DMS79 (cell line): ENCODE data around the gene BTRC.

ENCODE experiments used
- DNase-seq: peaks from one replicate; lab custom pipeline; 2025; lab: John Stamatoyannopoulos, UW

The BTRC gene

DNA sequence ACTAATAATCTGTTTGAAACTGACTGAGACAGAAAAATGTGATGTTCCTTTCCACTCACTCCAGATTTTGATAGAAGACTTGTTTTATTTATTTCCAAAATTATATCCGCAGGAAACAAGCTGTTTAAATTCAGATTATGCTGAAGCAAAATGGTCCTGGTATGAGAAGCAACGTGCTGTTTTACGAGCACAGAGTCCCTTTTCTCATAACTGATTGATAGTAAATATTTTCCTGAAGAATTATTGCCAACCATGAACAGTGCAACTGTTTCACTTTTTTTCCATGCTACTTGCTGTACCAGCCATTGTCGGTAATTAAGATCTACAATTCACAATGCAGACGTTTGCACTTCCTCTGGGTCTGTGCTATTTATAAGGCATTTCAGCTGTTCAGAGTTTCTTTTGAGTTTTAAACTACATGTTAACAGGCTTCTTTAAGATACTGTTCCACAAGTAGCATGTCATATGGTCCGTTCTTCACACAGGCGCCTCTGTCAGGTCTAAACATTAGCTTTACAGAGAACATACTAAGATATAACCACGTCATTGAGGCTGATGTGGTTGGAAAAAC, 130.3 kb downstream of the BTRC start:
- DNase-seq = no peak

DNA sequence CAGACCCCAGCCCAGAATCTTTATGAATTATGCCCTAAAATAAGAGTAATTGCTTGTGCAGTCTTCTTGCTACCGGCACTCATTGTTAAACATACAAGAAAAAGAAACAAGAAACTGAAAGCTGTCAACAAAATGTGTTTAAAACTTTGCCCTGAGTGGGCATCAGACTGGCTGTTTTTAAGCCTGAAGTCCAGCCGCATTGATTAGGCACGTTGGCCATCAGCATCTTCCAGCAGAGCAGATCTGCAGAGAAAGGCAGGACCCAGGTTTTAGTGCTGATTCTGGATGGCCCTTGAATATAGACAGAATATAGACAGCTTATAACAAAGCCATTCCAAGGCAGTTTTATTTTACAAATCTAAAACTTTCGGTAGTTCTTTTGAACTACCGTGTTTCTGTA, 131.2 kb downstream of the BTRC start:
- no peak for DNase-seq

DNA sequence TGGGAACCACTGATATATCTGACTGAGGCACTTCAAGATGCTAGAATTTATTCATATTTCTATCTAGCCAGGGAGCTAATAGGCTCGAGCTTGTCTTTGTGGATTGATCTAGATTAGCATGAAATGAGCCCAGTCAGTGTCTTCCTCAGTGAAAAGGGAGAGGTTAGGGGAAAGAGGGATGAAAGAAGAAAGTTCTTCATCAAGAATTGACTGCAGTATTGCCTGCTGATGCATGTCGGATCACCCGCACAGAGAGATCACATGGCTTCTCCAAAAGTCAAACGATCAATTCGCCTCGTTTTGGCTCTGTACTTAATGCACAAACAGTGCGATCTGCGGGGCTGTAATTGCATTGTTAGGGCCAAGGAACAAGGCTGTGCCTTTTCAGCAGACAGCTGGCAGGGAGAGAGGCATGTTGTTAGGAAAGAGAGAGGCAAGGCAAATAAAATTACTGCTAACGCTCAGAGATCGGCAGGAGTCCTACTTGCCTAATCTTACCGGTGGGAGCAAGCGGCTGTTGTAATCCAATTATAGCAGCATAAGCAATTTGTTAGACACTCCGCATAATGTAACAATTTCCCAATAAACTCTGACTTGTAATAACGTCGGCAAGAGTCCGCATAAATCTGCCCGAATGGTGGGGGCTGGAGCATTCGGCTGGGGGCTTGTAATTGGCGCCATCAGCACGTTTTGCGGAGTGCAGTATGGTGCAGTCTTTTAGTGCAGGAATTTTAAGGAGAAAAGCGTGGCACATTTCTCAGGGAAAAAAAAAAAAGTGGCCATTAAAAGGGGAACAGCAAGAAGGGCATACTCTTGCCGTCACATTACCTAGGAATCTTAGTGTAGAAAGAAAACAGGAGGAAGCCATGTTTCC, 132.0 kb downstream of the BTRC start:
- DNase-seq = no peak

DNA sequence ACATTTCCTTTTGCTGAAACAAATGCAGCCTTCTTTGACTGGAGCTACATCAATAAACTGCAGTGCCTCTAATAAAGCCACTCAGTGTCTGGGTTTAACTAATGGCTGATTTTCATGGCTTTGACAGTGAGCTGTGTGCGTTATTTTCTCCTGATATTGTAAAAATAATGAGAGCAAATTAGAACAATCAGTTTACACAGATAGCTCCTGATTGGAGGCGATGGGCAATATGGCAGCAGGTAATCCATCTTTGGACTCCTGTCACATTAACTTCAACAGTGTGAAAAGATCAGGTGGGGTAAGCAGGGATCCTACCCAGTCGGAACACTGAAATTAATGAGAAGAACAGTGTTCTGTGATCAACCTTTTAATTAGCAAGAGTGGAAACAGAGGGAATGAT, 133.4 kb downstream of the BTRC start:
- no peak for DNase-seq

GRCh38 chr10:101489355-101489754, 135.4 kb downstream of the BTRC start:
- DNase-seq = no peak

DNA sequence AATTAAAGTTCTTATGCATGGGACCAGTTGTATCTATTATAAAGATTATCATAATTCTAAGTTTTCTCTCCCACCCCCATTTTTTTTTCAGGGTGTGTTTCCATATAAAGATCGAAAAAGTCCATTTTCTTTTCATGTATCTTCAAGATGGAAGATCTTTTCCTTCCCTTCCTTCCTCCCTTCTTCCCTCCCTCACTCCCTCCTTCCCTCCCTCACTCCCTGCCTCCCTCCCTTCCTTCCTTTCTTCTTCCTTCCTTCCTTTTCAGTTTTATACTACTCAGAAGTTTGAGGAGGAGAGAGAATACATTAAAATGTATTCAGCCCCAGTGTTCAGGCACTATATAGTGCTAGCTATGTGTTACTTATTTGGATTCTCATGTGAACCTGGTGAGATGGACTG, 136.1 kb downstream of the BTRC start:
- DNase-seq = no peak

GRCh38 chr10:101492205-101492604, 138.2 kb downstream of the BTRC start:
- DNase-seq = no peak

DNA sequence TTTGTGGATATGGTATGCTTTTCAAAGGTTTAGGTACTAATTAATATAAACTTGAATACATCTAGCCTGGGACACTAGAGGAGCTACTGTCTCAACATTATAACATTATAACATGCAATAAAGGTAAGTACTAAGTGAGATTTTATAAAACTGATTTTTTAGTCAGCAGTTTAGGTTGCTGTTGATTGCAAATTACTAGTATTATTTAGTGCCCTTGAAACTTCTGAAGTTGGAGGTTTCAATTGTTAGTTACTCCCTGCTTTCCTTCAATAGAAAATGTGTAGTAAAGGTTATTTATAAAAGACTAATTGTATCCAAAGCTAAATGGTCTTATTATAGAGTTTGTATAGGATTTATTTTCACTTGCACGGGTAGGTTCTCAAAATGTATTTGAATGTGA, 138.8 kb downstream of the BTRC start:
- DNase-seq = no peak

DNA sequence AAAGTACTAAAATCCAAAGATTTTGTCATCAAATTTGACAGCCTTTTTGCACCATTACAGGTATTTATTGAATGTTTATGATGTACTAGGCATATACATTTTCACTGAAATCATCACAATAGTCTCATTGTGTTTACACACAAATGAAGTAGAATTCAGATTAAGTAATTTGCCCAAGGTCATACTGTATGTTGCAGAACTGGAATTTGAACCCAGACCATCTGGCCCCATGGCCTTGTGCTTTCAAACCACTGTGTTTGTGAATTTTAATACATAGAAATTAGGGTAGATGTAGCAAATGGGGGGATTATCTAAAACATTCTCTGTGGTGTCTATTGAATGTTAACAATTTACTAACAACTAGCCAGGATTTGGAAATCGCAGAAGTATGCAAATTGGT, 139.3 kb downstream of the BTRC start:
- no peak for DNase-seq

- no peak for DNase-seq
Observed at GRCh38 chr10:101493782-101494281, 139.9 kb downstream of the BTRC start.

DNA sequence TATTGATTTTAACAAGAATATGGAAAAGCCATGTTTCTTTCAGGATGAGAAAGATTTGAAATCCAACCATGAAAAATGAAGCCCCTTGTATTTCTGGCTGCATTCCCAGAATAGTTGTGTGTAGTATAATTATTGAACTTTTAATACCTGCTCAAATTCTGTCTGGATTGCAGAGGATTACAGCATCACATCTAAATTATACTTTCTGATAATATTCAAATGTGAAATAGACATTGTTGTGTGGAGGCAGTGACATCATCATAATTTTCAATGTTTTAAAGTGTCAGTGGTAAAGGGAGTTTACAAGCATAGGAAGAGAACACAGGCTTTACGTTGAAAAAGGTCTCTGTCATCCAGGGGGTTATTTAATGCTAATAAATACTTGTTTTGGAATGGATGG, 140.7 kb downstream of the BTRC start:
- DNase-seq = no peak

GRCh38 chr10:101495324-101495925, 141.5 kb downstream of the BTRC start:
- no peak for DNase-seq

DNA sequence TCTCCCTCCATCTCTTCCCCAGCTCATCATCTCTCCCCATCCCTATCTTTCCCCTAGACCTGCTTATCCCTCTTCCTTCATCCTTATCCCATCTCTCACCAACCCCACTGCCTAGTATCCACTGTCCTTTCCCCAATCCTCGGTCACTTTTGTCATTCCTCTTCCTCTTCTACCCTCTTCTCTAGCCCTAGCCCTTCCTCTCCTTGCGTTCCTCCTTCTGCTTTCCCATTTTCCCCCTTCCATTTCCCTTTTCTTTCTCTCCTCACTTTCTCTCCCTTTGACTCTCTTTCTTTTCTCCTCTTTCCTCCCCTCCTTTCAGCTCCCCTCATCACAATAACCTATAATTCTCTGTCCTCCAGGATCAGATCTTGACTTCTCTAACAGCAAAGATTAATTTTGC, 150.5 kb downstream of the BTRC start:
- no peak for DNase-seq

DNA sequence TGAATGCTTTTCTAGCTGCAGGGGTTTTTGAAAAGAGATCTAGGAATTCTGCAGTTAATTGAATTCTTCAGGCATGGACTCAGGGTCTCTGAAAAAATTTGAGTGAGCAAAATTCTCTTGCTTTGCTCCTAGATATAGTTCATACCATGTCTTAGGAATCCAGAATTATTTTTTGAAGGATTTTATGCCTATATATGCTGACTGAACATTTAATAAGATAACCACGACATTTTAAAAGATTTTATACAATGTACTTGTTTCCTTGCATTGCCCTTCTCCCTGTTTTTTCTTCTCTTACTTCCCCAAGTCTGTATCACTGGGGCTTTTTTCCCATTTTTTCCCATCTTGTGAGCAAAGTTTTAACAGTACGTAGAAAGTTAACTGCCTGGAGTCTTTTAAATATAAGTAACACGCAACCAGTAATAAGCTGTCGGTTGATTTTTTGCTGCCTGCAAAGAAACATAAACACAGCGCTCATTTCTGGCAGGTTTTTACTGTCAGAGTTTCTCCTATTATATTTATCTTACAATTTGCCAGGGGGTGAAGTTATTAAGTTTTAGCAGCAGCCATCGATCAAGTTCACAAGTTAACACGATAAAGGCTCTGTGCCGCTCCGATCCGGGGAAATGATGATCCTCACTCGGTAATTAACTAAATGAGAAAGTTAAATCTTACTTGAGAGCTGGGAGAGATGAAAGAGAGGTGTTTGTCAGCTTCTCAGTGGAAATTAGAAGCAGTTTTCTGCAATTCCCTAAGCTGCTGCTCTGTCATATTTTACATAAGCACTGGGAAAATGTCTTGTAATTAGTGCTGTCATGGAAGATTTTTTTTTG, 153.1 kb downstream of the BTRC start:
- DNase-seq = no peak

DNA sequence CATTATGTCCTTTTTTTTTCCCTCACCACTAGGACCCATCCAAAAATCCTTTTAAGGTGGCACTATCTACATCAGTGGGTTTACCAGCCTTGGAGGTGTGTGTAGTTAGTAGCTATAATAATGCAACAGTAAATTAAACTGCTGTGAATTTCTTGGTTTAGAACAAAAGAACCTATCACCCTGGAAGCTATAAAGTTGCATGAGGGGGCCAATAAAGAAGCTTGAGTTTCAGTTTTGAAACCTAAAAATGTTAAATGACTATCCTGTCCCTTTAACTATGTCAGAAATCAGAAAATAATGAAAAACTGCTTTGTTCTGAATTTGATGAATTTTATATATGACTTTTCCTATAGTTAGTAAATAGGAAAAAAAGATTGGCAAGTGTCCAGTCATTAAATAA, 153.9 kb downstream of the BTRC start:
- DNase-seq = no peak

DNA sequence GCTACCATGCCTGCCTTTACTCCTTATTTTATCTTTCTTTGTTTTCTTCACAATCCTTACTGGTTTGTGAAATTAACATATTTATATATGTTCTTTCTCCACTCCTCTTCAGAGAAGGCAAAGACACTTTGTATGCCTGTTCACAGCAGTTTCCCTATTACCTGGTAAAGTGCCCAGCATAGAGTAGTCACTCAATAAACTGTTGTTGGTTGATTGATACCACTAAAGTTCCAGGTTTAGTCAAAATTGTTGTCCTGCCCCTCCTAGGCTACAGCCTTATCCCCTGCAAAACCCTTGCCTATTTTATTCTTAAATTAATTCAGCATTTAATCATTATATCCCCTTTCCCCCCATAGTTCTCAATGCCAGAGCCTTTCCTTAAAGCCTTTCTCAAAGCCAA, 158.0 kb downstream of the BTRC start:
- no peak for DNase-seq

DNA sequence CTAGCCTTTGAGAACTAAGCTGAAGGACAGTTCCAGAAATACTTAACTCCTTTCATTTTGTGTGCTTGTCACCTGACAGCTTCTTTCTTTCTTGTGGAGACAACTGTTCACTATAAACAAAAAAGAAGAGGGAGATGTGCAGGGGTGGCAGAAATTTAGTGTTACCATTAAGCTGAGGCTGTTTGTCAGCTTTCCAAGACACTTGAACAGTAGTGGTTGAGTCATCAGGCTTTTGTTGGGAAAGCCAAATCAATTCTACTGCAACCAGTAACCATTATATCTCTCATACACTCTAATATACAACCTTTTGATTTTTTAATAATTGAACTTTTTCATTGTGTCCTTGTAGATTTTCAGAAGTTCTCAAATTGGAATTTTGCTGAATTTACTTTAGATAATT, 158.8 kb downstream of the BTRC start:
- DNase-seq = no peak

- no peak for DNase-seq
Observed at GRCh38 chr10:101513733-101514132, 159.8 kb downstream of the BTRC start.

DNA sequence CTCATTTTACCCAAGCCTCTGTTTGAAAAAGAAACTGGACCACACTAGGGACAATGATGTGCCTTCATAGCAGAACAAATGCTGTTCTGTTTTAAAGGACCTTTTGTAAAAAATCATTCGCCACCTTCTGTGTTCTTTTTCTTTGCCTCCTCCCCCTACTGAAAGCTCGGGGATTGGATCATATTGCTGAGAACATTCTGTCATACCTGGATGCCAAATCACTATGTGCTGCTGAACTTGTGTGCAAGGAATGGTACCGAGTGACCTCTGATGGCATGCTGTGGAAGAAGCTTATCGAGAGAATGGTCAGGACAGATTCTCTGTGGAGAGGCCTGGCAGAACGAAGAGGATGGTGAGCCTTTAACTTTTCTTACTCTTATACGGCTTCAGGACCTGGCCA, 171.9 kb downstream of the BTRC start:
- no peak for DNase-seq

DNA sequence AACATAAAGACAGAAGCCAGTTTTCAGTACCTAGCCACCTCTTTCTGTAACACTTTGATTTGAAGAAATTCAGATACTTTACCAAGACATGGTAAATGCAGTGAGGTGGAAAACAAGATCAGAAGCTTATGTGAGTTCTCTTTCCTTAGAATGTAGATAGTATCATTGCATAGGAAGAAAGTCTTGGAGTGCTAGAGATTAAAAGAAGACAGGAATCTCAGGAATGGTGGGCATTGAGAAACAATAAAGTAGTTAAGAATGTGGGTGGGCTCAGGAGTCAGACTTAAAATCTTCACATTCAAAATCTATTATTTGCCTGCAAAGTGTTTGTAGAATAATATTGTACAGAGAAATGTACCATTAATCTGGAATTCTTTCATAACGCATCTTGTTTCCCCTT, 175.2 kb downstream of the BTRC start:
- DNase-seq = no peak

DNA sequence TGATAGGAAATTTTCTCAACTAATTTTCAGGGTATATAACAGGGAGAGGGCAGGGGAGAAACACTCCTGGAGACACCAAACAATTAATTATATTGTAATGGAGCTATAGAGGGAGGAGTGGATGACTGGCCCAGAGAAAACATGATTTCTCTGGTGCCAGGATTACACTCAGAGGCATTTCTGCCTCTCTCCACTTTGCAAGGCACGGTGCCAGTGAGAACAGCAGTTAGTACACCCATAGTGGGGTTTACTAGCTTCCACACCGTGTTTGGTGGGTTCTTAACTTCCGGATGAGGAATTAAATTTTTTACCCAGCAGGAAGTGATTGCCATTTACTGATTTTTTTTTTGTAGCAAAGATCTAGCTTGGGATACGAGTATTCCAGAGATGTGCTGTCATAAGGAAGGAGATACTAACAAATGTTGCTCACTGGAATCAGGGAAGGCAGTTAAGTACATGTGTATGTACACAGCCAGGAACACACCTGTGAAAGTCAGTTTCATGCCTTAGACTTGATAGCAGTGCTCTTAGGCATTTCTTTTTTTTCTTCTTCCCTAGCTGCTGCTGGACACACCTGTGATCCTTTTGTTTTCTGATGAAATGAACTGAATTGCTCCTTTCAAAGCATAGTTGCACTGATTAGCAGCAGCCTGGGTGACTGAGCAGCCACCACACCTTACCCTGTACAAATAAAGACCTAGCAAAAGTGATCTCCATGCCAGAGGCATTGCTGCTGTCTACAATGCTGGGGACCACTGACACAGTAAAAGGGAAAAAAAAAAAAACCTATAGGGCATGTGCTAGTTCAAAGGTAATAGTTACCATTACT, 176.0 kb downstream of the BTRC start:
- no peak for DNase-seq
